Measurements from ENCODE around the gene TRIM63. TPM values are rescaled to one million over a fixed set of nuclear protein-coding genes. Genes with fewer than 3 reads are reported as not detected.

Gene TRIM63
- total RNA-seq, 1 donor from 2014 or later = 1.7 TPM

- Mint-ChIP-seq H3K27me3 (peaks cover 24% of the 10 kb centered on the region), H3K9me3 (no peaks in the 10 kb centered on the region)
- no peak for TF ChIP-seq CTCF (conservative IDR thresholded peaks at IDR 0.05)
Observed at GRCh38 chr1:26038904-26039303, 28.5 kb downstream of the TRIM63 start.

GRCh38 chr1:26038477-26038876 lies 29.0 kb downstream of the TRIM63 start:
- no peaks in the 10 kb centered on the region for H3K36me3 Mint-ChIP-seq
- H3K9me3 Mint-ChIP-seq = no peaks in the 10 kb centered on the region
- peaks cover 3% of the 10 kb centered on the region for H3K4me1 Mint-ChIP-seq (ENCODE audit: unreplicated experiment)
- peak overlapping the region; percentile 51 for H3K27ac Mint-ChIP-seq
- H3K27me3 Mint-ChIP-seq = peaks cover 20% of the 10 kb centered on the region
- DNase-seq (ENCODE audit: extremely low spot score, unreplicated experiment) = no peak
- peak overlapping the region; percentile 44 for H3K4me3 Mint-ChIP-seq
- no peak for TF ChIP-seq CTCF (conservative IDR thresholded peaks at IDR 0.05)

More at GRCh38 chr1:26038904-26039303, 28.5 kb downstream of the TRIM63 start:
- H3K36me3 Mint-ChIP-seq = no peaks in the 10 kb centered on the region
- no peak overlapping the region for H3K27ac Mint-ChIP-seq
- DNase-seq (ENCODE audit: extremely low spot score, unreplicated experiment) = no peak
- no peak overlapping the region for H3K4me3 Mint-ChIP-seq
- H3K4me1 Mint-ChIP-seq (ENCODE audit: unreplicated experiment) = peaks cover 3% of the 10 kb centered on the region

- H3K36me3 Mint-ChIP-seq = no peaks in the 10 kb centered on the region
- H3K4me1 Mint-ChIP-seq (ENCODE audit: unreplicated experiment) = peaks cover 3% of the 10 kb centered on the region
- H3K9me3 Mint-ChIP-seq = no peaks in the 10 kb centered on the region
- H3K27me3 Mint-ChIP-seq = peaks cover 14% of the 10 kb centered on the region
- peak overlapping the region; percentile 51 for H3K27ac Mint-ChIP-seq
- TF ChIP-seq CTCF (conservative IDR thresholded peaks at IDR 0.05) = no peak
- H3K4me3 Mint-ChIP-seq = peak overlapping the region; percentile 44
- no peak for DNase-seq (ENCODE audit: extremely low spot score, unreplicated experiment)
Observed at GRCh38 chr1:26037904-26038303, 29.5 kb downstream of the TRIM63 start.

- Mint-ChIP-seq H3K27ac (peak overlapping the region; percentile 96), H3K9me3 (no peaks in the 10 kb centered on the region), H3K27me3 (peaks cover 14% of the 10 kb centered on the region), H3K36me3 (no peaks in the 10 kb centered on the region), H3K4me1 (ENCODE audit: unreplicated experiment) (peaks cover 3% of the 10 kb centered on the region), H3K4me3 (peak overlapping the region; percentile 95)
- TF ChIP-seq CTCF (conservative IDR thresholded peaks at IDR 0.05) = no peak
- no peak for DNase-seq (ENCODE audit: extremely low spot score, unreplicated experiment)
Observed at GRCh38 chr1:26036756-26037281, 30.6 kb downstream of the TRIM63 start.

- peak; percentile 89 for DNase-seq (ENCODE audit: extremely low spot score, unreplicated experiment)
- Mint-ChIP-seq H3K4me1 (ENCODE audit: unreplicated experiment) (peaks cover 3% of the 10 kb centered on the region), H3K4me3 (peak overlapping the region; percentile 95), H3K9me3 (no peaks in the 10 kb centered on the region), H3K27ac (peak overlapping the region; percentile 96), H3K27me3 (peaks cover 9% of the 10 kb centered on the region), H3K36me3 (no peaks in the 10 kb centered on the region)
- TF ChIP-seq CTCF (conservative IDR thresholded peaks at IDR 0.05) = peak; percentile 99
Observed at GRCh38 chr1:26035959-26036755, 31.3 kb downstream of the TRIM63 start.
